Activated naive CD4-positive, alpha-beta T cell treated with anti-CD3 and anti-CD28 coated beads, Interleukin-2, amount 50 U/mL, for 24 hours (primary cell): Measurements from ENCODE around the gene PEX13.
A peak's percentile ranks its signal among the peaks of the same experiment; 100 is the strongest.
"Not testable (repeated sequence)": the region's sequence is repeated elsewhere in the genome, so short reads cannot be mapped to it uniquely, and the experiment has no call there.

Source experiments
- H3K27ac Mint-ChIP-seq: one replicate; pipeline ENCODE4 v1.8.0; 2021; ENCODE audit warnings: mild to moderate bottlenecking, mixed read lengths
- H3K27me3 Mint-ChIP-seq: one replicate; pipeline ENCODE4 v1.8.0; 2021; ENCODE audit warnings: mixed read lengths
- H3K36me3 Mint-ChIP-seq: one replicate; pipeline ENCODE4 v1.8.0; 2021; ENCODE audit warnings: mixed read lengths
- H3K4me1 Mint-ChIP-seq: one replicate; pipeline ENCODE4 v1.8.0; 2021; ENCODE audit warnings: mixed read lengths
- H3K4me3 Mint-ChIP-seq: one replicate; pipeline ENCODE4 v1.8.0; 2021; ENCODE audit warnings: mild to moderate bottlenecking, mixed read lengths
- H3K9me3 Mint-ChIP-seq: one replicate; pipeline ENCODE4 v1.8.0; 2021; ENCODE audit warnings: mixed read lengths

PEX13 gene

DNA sequence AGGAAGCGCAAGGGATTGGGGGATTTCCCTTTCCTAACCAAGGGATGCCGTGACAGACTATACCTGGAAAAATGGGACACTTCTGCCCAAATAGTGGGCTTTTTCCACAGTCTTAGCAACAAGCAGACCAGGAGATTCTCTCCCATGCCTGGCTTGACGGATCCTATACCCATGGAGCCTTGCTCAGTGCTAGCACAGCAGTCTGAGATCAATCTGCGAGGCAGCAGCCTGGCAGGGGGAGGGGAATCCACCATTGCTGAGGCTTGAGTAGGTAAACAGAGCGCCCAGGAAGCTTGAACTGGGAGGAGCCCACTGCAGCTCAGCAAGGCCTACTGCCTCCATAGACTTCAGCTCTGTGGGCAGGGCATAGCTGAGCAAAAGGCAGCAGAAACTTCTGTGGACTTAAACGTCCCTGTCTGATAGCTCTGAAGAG lies 3.7 kb downstream of the PEX13 start:
- Mint-ChIP-seq H3K4me1 (peaks cover 63% of the 10 kb centered on the region), H3K9me3 (no peaks in the 10 kb centered on the region), H3K27ac (no peak overlapping the region), H3K4me3 (no peak overlapping the region), H3K27me3 (no peaks in the 10 kb centered on the region), H3K36me3 (peaks cover 7% of the 10 kb centered on the region)

DNA sequence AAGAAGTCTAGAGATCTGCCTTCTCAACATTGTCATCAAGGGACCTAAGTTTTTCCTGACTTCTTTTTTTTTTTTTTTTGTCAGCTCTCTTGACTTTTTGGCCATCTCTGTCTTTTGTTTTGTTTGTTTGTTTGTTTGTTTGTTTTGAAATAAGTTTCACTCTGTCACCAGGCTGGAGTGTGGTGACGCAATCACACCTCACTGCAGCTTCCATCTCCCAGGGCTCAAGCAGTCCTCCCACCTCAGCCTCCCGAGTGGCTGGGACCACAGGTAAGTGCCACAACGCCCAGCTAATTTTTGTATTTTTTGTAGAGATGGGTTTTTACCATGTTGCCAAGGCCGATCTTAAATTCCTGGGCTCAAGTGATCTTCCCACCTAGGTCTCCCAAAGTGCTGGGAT lies 6.2 kb downstream of the PEX13 start:
- Mint-ChIP-seq H3K36me3 (peaks cover 14% of the 10 kb centered on the region), H3K27ac (no peak overlapping the region), H3K4me3 (no peak overlapping the region), H3K9me3 (no peaks in the 10 kb centered on the region), H3K27me3 (no peaks in the 10 kb centered on the region), H3K4me1 (peaks cover 63% of the 10 kb centered on the region)

DNA sequence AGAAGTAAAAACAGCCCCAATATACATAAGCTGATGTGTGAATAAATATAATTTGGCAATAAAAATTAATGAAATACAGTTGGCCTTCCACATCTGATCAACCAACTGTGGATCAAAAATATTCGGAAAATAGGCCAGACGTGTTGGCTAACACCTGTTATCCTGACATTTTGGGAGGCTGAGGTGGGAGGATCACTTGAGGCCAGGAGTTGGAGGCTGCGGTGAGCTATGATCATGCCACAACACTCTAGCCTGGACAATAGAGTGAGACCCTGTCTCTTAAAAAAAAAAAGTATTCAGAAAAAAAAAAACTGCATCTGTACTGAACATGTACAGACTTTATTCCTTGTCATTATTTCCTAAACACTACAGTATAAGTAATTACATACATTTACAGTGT lies 12.0 kb downstream of the PEX13 start:
- peaks cover 38% of the 10 kb centered on the region for H3K4me1 Mint-ChIP-seq
- no peaks in the 10 kb centered on the region for H3K27me3 Mint-ChIP-seq

DNA sequence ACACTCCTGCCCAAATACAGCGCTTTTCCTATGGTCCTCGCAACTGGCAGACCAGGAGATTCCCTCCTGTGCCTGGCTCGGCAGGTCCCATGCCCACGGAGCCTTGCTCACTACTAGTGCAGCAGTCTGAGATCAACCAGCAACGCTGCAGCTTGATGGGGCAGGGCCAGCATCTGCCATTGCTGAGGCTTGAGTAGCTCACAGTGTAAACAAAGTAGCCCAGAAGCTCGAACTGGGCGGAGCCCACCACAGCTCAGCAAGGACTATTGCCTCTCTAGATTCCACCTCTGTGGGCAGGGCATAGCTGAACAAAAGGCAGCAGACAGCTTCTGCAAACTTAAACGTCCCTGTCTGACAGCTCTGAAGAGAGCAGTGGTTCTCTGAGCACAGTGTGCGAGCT lies 17.1 kb downstream of the PEX13 start:
- peaks cover 26% of the 10 kb centered on the region for H3K4me1 Mint-ChIP-seq
- not testable (repeated sequence) for H3K9me3 Mint-ChIP-seq, H3K27ac Mint-ChIP-seq, H3K4me3 Mint-ChIP-seq, H3K27me3 Mint-ChIP-seq
- peaks cover 26% of the 10 kb centered on the region for H3K36me3 Mint-ChIP-seq

More for the DNA sequence above, 12.0 kb downstream of the PEX13 start:
- no peak overlapping the region for H3K27ac Mint-ChIP-seq
- no peak overlapping the region for H3K4me3 Mint-ChIP-seq
- peaks cover 22% of the 10 kb centered on the region for H3K36me3 Mint-ChIP-seq
- H3K9me3 Mint-ChIP-seq: no peaks in the 10 kb centered on the region

DNA sequence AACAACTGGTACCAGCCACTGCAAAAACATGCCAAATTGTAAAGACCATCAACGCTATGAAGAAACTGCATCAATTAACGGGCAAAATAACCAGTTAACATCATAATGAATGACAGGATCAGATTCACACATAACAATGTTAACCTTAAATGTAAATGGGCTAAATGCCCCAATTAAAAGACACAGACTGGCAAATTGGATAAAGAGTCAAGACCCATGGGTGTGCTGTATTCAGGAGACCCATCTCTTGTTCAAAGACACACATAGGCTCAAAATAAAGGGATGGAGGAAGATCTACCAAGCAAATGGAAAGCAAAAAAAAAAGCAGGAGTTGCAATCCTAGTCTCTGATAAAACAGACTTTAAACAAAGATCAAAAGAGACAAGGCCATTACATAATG lies 19.1 kb downstream of the PEX13 start:
- H3K9me3 Mint-ChIP-seq, H3K27me3 Mint-ChIP-seq, H3K4me3 Mint-ChIP-seq: not testable (repeated sequence)
- Mint-ChIP-seq H3K27ac (peak overlapping the region; percentile 37), H3K4me1 (peaks cover 30% of the 10 kb centered on the region), H3K36me3 (peaks cover 31% of the 10 kb centered on the region)

DNA sequence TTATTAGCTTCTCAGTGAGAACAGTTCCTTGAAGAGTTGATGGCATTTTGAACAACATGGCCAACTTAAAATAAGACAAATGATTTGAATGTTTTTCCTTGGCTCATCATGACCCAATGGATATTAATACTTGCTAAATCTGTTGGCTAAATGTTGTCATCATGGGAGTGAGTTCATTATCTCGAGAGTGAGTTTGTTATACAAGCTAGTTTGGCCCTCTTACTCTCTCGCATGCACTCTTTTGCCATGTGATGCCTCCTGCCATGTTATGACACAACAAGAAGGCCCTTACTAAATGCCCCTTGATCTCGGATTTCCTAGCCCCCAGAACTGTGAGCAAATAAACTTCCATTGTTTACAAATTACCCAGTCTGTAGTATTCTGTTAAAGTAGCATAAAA lies 25.3 kb downstream of the PEX13 start:
- no peaks in the 10 kb centered on the region for H3K9me3 Mint-ChIP-seq
- H3K27me3 Mint-ChIP-seq: no peaks in the 10 kb centered on the region
- no peak overlapping the region for H3K4me3 Mint-ChIP-seq
- no peak overlapping the region for H3K27ac Mint-ChIP-seq
- peaks cover 28% of the 10 kb centered on the region for H3K4me1 Mint-ChIP-seq
- peaks cover 7% of the 10 kb centered on the region for H3K36me3 Mint-ChIP-seq

DNA sequence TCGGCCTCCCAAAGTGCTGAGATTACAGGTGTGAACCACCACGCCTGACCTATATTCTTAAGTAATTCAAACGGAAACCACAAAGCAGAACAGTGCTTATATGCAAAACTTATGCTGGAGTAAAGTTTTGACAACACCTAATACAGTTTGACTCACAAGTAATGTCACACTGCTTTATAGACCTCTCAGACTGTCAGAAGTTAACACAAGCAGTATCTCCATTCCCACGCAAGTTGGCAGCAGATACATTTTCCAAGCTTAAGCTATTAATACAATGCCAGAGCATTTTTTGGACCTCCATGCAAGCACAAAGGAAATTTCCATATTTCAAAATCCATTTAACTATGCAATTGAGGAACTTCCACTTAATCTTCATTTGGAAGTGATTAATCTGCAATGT lies 27.1 kb downstream of the PEX13 start:
- Mint-ChIP-seq H3K27ac (no peak overlapping the region), H3K36me3 (peaks cover 12% of the 10 kb centered on the region), H3K9me3 (no peaks in the 10 kb centered on the region), H3K27me3 (no peaks in the 10 kb centered on the region), H3K4me3 (no peak overlapping the region), H3K4me1 (peaks cover 19% of the 10 kb centered on the region)

DNA sequence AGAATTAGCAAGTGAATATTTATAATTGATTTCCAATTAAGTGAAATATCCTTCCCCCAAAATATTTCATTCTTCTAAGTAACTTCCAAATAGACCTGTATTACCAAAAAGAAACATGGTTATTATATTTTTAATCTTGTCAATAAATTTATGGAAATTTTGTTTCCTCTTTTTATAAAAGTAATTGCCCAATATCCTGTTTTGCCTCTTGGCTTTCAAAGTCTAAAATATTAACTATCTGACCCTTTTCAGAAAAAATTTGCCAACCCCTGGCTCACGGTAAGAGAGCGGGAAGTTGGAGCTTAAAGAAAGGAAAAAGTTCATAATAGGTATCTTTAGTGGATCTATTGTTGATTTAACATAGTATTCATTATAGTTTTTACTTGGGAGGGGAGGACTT lies 27.7 kb downstream of the PEX13 start:
- Mint-ChIP-seq H3K4me3 (no peak overlapping the region), H3K36me3 (peaks cover 11% of the 10 kb centered on the region), H3K27ac (no peak overlapping the region), H3K4me1 (peaks cover 15% of the 10 kb centered on the region), H3K27me3 (no peaks in the 10 kb centered on the region), H3K9me3 (no peaks in the 10 kb centered on the region)

DNA sequence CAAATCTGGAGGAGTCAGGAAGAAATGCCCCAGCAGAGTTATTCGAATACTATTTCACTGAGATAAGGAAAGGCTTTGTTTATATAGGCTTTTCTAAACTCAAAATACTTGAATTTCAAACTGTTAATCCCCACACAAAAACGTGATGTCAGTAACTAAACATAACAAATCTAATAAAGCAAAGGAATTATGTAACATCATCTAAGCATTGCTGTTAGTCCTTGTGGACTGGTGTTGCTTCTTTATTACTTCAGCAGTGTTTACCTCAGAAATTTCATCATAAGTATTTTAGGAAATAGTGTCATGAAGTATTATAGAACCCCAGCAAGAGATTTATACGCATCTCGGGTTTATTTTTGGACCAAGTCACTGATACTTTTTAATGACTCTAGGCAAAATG lies 28.5 kb downstream of the PEX13 start:
- Mint-ChIP-seq H3K27me3 (no peaks in the 10 kb centered on the region), H3K36me3 (peaks cover 10% of the 10 kb centered on the region), H3K4me1 (peaks cover 12% of the 10 kb centered on the region), H3K9me3 (no peaks in the 10 kb centered on the region), H3K4me3 (no peak overlapping the region), H3K27ac (no peak overlapping the region)

DNA sequence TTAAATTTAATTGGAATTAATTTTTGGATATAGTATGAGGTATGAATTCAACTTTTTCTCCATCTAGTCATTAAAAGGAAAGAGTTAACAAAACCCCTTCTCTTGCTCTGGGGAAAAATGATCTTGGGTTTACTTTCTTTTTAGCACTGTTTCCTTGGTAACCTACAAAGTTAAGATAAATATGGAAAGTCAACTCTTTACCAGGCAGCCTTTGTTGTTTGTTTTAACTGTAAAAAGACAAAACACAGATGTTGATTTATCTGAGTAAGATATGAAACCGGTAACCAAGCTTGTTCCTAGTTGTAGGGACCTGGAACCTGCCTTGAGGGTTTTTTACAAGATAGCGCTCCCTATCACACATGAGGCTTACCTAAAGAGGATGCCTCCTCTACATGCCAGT lies 38.0 kb downstream of the PEX13 start:
- Mint-ChIP-seq H3K4me1 (peaks cover 6% of the 10 kb centered on the region), H3K36me3 (peaks cover 6% of the 10 kb centered on the region), H3K27ac (no peak overlapping the region), H3K4me3 (no peak overlapping the region), H3K27me3 (no peaks in the 10 kb centered on the region), H3K9me3 (no peaks in the 10 kb centered on the region)

DNA sequence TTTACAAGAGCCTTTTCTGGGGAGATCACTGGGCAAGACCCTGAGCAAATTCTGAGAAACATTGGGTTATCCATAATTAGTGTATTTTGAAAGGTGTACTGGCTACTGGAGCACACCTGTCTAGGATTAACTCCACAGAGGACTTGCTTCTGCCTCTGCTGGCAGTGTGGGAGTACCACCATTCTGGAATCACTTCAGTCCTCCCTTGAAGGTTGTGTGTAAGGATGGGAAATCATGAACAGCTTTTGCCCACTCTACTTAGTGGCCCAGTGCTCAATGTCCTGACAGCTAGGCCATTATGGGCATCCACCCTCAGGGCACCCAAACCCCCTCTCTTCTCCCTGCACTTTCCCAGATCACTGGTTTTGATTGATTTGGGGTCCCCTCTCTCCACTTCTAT lies 40.0 kb downstream of the PEX13 start:
- Mint-ChIP-seq H3K4me1 (peaks cover 6% of the 10 kb centered on the region), H3K36me3 (peaks cover 6% of the 10 kb centered on the region)

DNA sequence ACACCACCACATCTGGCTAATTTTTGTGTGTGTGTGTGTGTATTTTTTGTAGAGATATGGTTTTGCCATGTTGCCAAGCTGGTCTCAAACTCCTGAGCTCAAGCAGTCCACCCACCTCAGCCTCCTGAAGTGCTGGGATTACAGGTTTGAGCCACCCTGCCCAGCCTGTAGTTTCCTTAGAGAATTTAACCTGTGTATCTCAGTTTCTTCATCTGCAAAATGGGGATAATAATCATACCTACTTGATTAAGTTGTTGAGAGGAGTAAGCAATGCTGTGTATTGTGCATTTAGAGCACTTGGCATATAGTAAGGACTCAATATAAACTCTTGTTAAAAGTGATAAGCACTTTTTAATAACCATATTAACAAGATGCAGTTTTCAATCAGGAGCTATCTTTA lies 41.9 kb downstream of the PEX13 start:
- Mint-ChIP-seq H3K27me3 (no peaks in the 10 kb centered on the region), H3K36me3 (peaks cover 3% of the 10 kb centered on the region), H3K27ac (no peak overlapping the region), H3K4me1 (peaks cover 6% of the 10 kb centered on the region), H3K9me3 (no peaks in the 10 kb centered on the region), H3K4me3 (no peak overlapping the region)

More for the DNA sequence above, 40.0 kb downstream of the PEX13 start:
- Mint-ChIP-seq H3K27ac (no peak overlapping the region), H3K9me3 (no peaks in the 10 kb centered on the region), H3K27me3 (no peaks in the 10 kb centered on the region), H3K4me3 (no peak overlapping the region)

DNA sequence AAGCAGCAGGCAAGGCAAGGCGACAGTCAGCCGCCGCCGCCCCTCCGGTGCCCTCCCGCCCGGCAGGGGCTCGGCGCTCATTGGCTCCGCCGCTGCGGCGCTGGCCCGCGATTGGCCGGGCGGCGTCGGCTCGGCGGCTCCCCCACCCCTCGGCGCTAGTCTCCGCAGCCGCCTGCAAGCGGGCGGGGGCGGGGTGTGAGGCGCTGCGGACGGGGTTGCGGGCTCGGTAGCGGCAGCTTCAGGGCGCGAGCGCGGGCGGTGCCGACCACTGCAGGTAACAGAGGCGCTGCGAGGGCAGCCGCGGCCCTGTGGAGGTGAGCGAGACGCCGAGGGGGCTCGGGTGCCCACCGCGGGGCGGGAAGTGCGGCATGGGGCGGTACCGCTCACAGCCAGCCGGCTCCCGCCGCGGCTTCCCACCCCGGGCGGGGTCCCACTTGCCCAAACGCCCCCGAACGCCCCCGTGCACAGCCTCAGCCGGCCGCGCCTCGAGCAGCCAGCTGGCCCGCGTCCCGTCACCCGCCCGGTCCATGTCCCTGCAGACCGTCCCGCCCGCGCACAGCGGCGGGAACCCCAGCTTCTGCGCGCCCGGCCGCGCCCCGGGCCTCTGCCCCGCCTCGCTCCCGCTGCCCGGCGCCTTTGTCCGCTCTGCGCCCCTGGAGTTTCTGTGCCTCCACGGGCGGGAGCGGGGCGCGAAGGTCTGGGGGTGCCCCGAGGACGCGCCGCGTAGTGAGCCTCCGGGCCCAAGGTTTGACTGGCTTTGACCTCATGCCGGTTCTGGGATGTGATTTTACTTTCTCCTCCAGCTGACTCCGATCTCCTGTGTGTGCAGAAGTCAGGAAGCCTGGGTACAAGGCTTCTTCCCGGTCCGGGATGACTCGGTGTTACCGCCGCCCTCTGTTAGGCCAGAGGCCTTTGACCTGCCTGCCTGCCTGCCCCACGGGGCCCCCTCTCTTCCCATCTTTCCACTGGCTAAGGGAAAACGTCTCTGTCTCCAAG lies 48.5 kb downstream of the PEX13 start, which contains the start of gene SANBR:
Gene SANBR (plus strand): TSS at position 158 of the 996 bp plus-strand sequence. CDS start 4,480 bp downstream, outside the sequence.
- Mint-ChIP-seq H3K4me3 (peak within 1 kb of the TSS; percentile 92), H3K27ac (peak within 1 kb of the TSS; percentile 38), H3K36me3 (no peaks in the 10 kb centered on the region)

DNA sequence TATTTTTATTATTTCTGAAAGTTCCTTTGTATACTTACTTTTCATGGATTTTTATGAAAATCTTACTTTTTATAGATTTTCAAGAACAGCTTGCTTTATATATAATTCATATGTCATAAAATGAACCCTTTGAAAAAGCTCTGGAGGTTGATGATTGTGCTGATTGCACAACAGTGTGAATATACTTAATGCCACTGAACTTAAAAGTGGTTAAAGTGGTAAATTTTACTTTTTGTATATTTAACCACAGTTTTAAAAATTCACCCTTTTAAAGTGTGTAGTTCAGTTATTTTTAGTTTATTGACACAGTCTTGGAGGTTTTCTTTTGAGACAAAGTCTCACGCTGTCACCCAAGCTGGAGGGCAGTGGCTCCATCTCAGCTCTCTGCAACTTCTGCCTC lies 56.6 kb downstream of the PEX13 start:
- H3K4me1 Mint-ChIP-seq: no peaks in the 10 kb centered on the region
- no peak overlapping the region for H3K27ac Mint-ChIP-seq
- no peak overlapping the region for H3K4me3 Mint-ChIP-seq
- H3K9me3 Mint-ChIP-seq: no peaks in the 10 kb centered on the region
- peaks cover 1% of the 10 kb centered on the region for H3K36me3 Mint-ChIP-seq
- no peaks in the 10 kb centered on the region for H3K27me3 Mint-ChIP-seq

More for the DNA sequence above, 48.5 kb downstream of the PEX13 start, which contains the start of gene SANBR:
- Mint-ChIP-seq H3K9me3 (no peaks in the 10 kb centered on the region), H3K27me3 (no peaks in the 10 kb centered on the region), H3K4me1 (peaks cover 12% of the 10 kb centered on the region)

DNA sequence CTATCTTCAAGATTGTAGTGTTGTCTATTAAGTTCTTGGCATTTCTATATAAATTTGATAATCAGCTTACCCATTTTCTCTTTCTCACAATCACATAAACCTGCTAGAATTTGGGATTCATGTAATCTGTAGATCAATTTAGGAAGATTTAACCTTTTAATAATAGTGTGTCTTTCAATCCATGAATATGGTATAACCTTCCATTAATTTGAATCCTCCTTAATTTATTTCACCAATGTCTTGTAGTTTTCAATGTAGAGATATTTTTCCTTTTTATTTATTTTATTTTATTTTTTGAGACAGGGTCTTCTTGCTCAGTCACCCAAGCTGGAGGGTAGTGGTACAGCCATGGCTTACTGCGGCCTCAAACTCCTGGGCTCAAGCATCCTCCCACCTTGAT lies 68.4 kb downstream of the PEX13 start:
- Mint-ChIP-seq H3K27ac (no peak overlapping the region), H3K9me3 (no peaks in the 10 kb centered on the region), H3K4me1 (no peaks in the 10 kb centered on the region), H3K36me3 (no peaks in the 10 kb centered on the region), H3K4me3 (no peak overlapping the region), H3K27me3 (no peaks in the 10 kb centered on the region)

DNA sequence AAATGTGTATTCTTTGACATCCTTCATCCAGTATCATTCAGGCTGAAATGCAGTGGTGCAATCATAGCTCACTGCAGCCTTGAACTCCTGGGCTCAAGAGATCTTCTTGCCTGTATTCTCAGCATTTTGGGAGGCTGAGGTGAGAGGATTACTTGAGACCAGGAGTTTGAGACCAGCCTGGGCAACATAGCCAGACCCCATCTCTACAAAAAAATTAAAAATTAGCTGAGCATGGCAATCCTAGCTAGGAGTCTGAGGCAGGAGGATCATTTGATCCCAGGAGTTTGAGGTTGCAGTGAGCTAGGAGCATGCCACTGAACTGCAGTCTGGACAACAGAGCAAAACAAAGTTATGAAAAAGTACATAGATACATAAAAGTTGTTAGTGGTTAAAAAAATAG lies 72.3 kb downstream of the PEX13 start:
- Mint-ChIP-seq H3K4me1 (no peaks in the 10 kb centered on the region), H3K4me3 (no peak overlapping the region), H3K27me3 (no peaks in the 10 kb centered on the region), H3K9me3 (no peaks in the 10 kb centered on the region), H3K27ac (no peak overlapping the region), H3K36me3 (no peaks in the 10 kb centered on the region)
